HFF-Myc (cell line): ENCODE data around the gene DNAAF5.

ENCODE experiments used
- DNase-seq: peaks from one replicate; pipeline ENCODE4 v3.0.0-alpha.2; 2011; ENCODE audit warnings: low read depth; ENCODE audit errors: extremely low read depth
- H3K4me3 ChIP-seq: replicated peaks from 2 replicates; pipeline ENCODE4 v1.5.1; 2011; ENCODE audit warnings: low read depth, mild to moderate bottlenecking, control low read depth, low read length
- TF ChIP-seq, protein P1 (sequence below): IDR thresholded peaks from 2 replicates; pipeline ENCODE4 v1.5.1; 2012; ENCODE audit warnings: mild to moderate bottlenecking, low read depth, low read length, control low read depth; ENCODE audit errors: missing control alignments

The DNAAF5 gene

DNA sequence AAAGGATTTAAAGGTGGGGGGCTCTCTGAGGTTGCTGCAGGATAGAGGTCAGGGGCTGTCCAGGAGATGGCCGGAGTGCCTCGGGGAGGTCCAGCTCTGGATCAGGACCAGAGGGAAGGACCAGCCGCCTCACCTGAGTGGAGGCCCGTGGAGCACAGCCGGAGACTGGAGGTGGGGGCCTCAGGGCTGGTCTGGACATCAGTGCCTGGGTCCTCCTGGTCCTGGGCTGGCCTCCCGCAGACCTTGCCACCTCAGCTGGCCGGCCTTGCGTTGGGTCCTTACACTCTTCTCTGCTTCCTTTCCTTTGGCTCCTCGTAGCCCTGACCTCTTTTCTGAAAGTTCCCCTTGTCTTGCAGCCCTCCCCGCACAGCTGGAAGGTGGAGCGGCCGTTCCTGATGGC lies 107.8 kb downstream of the DNAAF5 start:
- DNase-seq = no peak
- H3K4me3 ChIP-seq = no peak overlapping the region
- TF ChIP-seq, protein P1, sequence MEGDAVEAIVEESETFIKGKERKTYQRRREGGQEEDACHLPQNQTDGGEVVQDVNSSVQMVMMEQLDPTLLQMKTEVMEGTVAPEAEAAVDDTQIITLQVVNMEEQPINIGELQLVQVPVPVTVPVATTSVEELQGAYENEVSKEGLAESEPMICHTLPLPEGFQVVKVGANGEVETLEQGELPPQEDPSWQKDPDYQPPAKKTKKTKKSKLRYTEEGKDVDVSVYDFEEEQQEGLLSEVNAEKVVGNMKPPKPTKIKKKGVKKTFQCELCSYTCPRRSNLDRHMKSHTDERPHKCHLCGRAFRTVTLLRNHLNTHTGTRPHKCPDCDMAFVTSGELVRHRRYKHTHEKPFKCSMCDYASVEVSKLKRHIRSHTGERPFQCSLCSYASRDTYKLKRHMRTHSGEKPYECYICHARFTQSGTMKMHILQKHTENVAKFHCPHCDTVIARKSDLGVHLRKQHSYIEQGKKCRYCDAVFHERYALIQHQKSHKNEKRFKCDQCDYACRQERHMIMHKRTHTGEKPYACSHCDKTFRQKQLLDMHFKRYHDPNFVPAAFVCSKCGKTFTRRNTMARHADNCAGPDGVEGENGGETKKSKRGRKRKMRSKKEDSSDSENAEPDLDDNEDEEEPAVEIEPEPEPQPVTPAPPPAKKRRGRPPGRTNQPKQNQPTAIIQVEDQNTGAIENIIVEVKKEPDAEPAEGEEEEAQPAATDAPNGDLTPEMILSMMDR = no peak

GRCh38 chr7:835021-835420 lies 108.5 kb downstream of the DNAAF5 start:
- TF ChIP-seq, protein P1 = no peak
- no peak for DNase-seq
- no peak overlapping the region for H3K4me3 ChIP-seq

DNA sequence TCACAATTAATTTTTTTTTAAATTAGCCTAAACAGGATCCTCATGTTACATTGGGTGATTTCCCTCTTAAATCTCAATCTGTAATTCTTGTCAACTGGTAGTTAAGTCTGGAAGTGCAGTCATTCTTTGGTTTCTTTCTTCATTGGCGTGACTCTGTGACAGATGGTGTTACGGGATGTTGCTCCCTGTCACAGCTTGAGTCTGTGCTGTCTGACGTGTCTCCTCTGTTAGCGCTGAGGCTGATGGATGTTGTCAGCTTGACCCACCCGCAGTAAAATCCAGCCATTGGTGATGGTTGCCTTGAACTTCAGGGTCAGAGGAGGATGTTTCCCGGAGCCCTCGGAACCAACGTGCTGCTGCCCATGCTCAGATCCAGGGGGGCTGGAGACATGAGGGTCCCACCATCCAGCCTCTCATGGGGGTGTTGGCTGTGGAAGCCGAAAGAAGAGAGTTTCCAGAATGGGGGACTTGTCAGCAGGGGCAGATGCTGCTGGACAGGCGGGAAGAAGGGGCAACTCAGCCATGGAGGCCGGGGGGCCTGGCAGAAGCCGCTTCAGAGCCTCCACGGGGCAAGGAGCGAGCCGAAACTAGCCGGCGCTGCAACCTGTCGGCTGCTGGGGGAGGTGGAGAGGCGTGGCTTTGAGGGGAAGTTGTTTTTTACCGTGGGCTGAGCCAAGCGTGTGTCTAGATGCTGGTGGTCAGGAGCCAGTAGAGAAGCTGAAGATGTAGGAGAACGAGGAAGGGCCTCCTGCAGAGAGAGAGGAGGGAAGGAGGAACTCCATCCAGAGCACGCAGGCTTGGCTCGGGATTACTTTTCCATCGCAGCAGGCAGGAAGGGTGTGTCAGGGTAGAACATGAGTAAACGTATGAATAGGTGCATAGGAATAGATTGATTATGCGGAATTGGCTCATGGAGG lies 109.2 kb downstream of the DNAAF5 start:
- TF ChIP-seq, protein P1 = no peak
- H3K4me3 ChIP-seq = no peak overlapping the region
- no peak for DNase-seq
